Brain microvascular endothelial cell (primary cell): ENCODE measurements around the gene GALNT13.
A peak's percentile ranks its signal among the peaks of the same experiment; 100 is the strongest.

Source experiments
- DNase-seq: peaks from one replicate; pipeline ENCODE4 v3.0.0-alpha.2; 2020
- H3K27ac ChIP-seq: fragments of 250-450 bp; sonication (Bioruptor Pico); 2 replicates; pipeline ENCODE4 v1.5.1; 2020; ENCODE audit warnings: mild to moderate bottlenecking, moderate library complexity
- H3K27me3 ChIP-seq: fragments of 250-450 bp; sonication (Bioruptor Pico); replicated peaks from 2 replicates; pipeline ENCODE4 v1.5.1; 2020; ENCODE audit warnings: mild to moderate bottlenecking
- H3K36me3 ChIP-seq: fragments of 250-450 bp; sonication (Bioruptor Pico); replicated peaks from 2 replicates; pipeline ENCODE4 v1.5.1; 2020; ENCODE audit warnings: mild to moderate bottlenecking
- H3K4me3 ChIP-seq: 2 replicates; pipeline ENCODE4 v1.5.1; 2011; ENCODE audit warnings: low read depth, mild to moderate bottlenecking, control low read depth, low read length, moderate library complexity
- CTCF ChIP-seq: IDR thresholded peaks from 2 replicates; pipeline ENCODE4 v1.5.1; 2011; ENCODE audit warnings: low read depth, mild to moderate bottlenecking, moderate library complexity, low read length, control low read depth, inconsistent platforms; ENCODE audit errors: missing control alignments
- in situ Hi-C: cut with HindIII; loops from 2 replicates; pipeline ENCODE4 v1.10.0; 2017; ENCODE audit warnings: low sequenced_read_pairs, low pct_ligation_motif_present

Gene GALNT13

GRCh38 chr2:154361276-154361675 is 489.6 kb downstream of the GALNT13 start:
- no peak overlapping the region for H3K27ac ChIP-seq
- no peak for DNase-seq
- no peaks in the 10 kb centered on the region for H3K36me3 ChIP-seq
- H3K4me3 ChIP-seq, result no peak overlapping the region
- no peak for TF ChIP-seq CTCF
- H3K27me3 ChIP-seq, result no peaks in the 10 kb centered on the region
- in situ Hi-C loops, result no loop called here

- Histone ChIP-seq H3K4me3 (no peak overlapping the region), H3K36me3 (no peaks in the 10 kb centered on the region), H3K27me3 (no peaks in the 10 kb centered on the region), H3K27ac (no peak overlapping the region)
- TF ChIP-seq CTCF, result no peak
- DNase-seq, result no peak
- in situ Hi-C loops, result no loop called here
Measured at GRCh38 chr2:154368153-154368552, 496.4 kb downstream of the GALNT13 start.

- H3K36me3 ChIP-seq, result no peaks in the 10 kb centered on the region
- H3K27ac ChIP-seq, result no peak overlapping the region
- no peaks in the 10 kb centered on the region for H3K27me3 ChIP-seq
- H3K4me3 ChIP-seq, result no peak overlapping the region
- no peak for DNase-seq
- in situ Hi-C loops, result no loop called here
- no peak for TF ChIP-seq CTCF
Measured at GRCh38 chr2:154370873-154371272, 499.2 kb downstream of the GALNT13 start.

- Histone ChIP-seq H3K4me3 (no peak overlapping the region), H3K36me3 (no peaks in the 10 kb centered on the region), H3K27ac (no peak overlapping the region), H3K27me3 (no peaks in the 10 kb centered on the region)
- no peak for DNase-seq
- in situ Hi-C loops, result no loop called here
- no peak for TF ChIP-seq CTCF
Measured at GRCh38 chr2:154374416-154374815, 502.7 kb downstream of the GALNT13 start.

- in situ Hi-C loops, result no loop called here
- no peaks in the 10 kb centered on the region for H3K27me3 ChIP-seq
- no peak overlapping the region for H3K27ac ChIP-seq
- TF ChIP-seq CTCF, result peak; percentile 31
- DNase-seq, result no peak
- H3K4me3 ChIP-seq, result no peak overlapping the region
- H3K36me3 ChIP-seq, result no peaks in the 10 kb centered on the region
Measured at GRCh38 chr2:154375579-154375931, 503.8 kb downstream of the GALNT13 start.

- Histone ChIP-seq H3K36me3 (no peaks in the 10 kb centered on the region), H3K27me3 (no peaks in the 10 kb centered on the region), H3K4me3 (no peak overlapping the region), H3K27ac (no peak overlapping the region)
- in situ Hi-C loops, result no loop called here
- DNase-seq, result no peak
- no peak for TF ChIP-seq CTCF
Measured at GRCh38 chr2:154381931-154382794, 510.4 kb downstream of the GALNT13 start.
